HEK293 (cell line): ENCODE results near the gene RAD54L.
A peak's percentile ranks its signal among the peaks of the same experiment; 100 is the strongest.
"Not testable (repeated sequence)": the region's sequence is repeated elsewhere in the genome, so short reads cannot be mapped to it uniquely, and the experiment has no call there.

Source experiments
- CTCF ChIA-PET: fragments of 350-600 bp; formaldehyde crosslinking; extraction: SDS; loops from one replicate; lab custom pipeline; 2021; ENCODE audit warnings: antibody characterized with exemption; lab: Yijun Ruan, JAX
- POLR2A ChIA-PET: fragments of 300-600 bp; formaldehyde crosslinking; extraction: SDS; loops from one replicate; lab custom pipeline; 2020; ENCODE audit warnings: antibody characterized with exemption, inconsistent platforms; lab: Yijun Ruan, JAX
- H3K27ac ChIP-seq: fragments of 200-500 bp; sonication (Bioruptor generic); 2 replicates; pipeline ENCODE4 v1.5.1; 2014; ENCODE audit warnings: low read depth, low read length, control low read depth, inconsistent platforms; ENCODE audit errors: extremely low read depth
- H3K36me3 ChIP-seq, 2 experiments: fragments of 200-500 bp in 1 of 2; sonication (Bioruptor generic) in 1 of 2; 1 replicate in 1 of 2; 2 replicates in 1 of 2; pipeline ENCODE4 v1.5.1; 2014 to 2017; ENCODE audit warnings: inconsistent platforms in 2 of 2, low read length in 2 of 2; ENCODE audit not compliant: control insufficient read depth in 2 of 2, insufficient read depth in 1 of 2
- H3K4me1 ChIP-seq: fragments of 200-500 bp; sonication (Bioruptor generic); 2 replicates; pipeline ENCODE4 v1.5.1; 2014; ENCODE audit warnings: mild to moderate bottlenecking, low read length, inconsistent platforms; ENCODE audit not compliant: control insufficient read depth, insufficient read depth
- H3K4me3 ChIP-seq: 2 replicates; pipeline ENCODE4 v1.5.1; 2011; ENCODE audit warnings: low read depth, mild to moderate bottlenecking, control low read depth, low read length, moderate library complexity
- H3K9me3 ChIP-seq: fragments of 200-500 bp; sonication (Bioruptor generic); 2 replicates; pipeline ENCODE4 v1.5.1; 2014; ENCODE audit warnings: low read depth, low read length, inconsistent platforms; ENCODE audit not compliant: control insufficient read depth, insufficient read depth
- GLIS2 ChIP-seq: fragments of 450-650 bp; formaldehyde crosslinking; IDR thresholded peaks from 2 replicates; pipeline ENCODE4 v1.5.1; 2016; ENCODE audit warnings: missing biosample characterization, missing genetic modification characterization
- KLF1 ChIP-seq: fragments of 450-650 bp; formaldehyde crosslinking; IDR thresholded peaks from 2 replicates; pipeline ENCODE4 v1.5.1; 2016; ENCODE audit warnings: missing biosample characterization, missing genetic modification characterization
- MZF1 ChIP-seq: fragments of 450-650 bp; formaldehyde crosslinking; IDR thresholded peaks from 2 replicates; pipeline ENCODE4 v1.5.1; 2017; ENCODE audit warnings: missing biosample characterization, missing genetic modification characterization, borderline replicate concordance
- SP2 ChIP-seq: fragments of 450-650 bp; formaldehyde crosslinking; IDR thresholded peaks from 2 replicates; pipeline ENCODE4 v1.5.1; 2016; ENCODE audit warnings: missing biosample characterization, missing genetic modification characterization
- ZBTB20 ChIP-seq: fragments of 450-650 bp; formaldehyde crosslinking; IDR thresholded peaks from 2 replicates; pipeline ENCODE4 v1.5.1; 2016; ENCODE audit warnings: missing biosample characterization, missing genetic modification characterization
- ZBTB48 ChIP-seq: fragments of 450-650 bp; formaldehyde crosslinking; IDR thresholded peaks from 2 replicates; pipeline ENCODE4 v1.5.1; 2016; ENCODE audit warnings: missing biosample characterization, missing genetic modification characterization
- ZNF121 ChIP-seq: fragments of 450-650 bp; formaldehyde crosslinking; IDR thresholded peaks from 2 replicates; pipeline ENCODE4 v1.5.1; 2016; ENCODE audit warnings: missing biosample characterization, missing genetic modification characterization
- ZNF146 ChIP-seq: fragments of 450-650 bp; formaldehyde crosslinking; IDR thresholded peaks from 2 replicates; pipeline ENCODE4 v1.5.1; 2016; ENCODE audit warnings: missing biosample characterization, missing genetic modification characterization
- ZNF37A ChIP-seq: fragments of 450-650 bp; IDR thresholded peaks from 2 replicates; pipeline ENCODE4 v1.5.1; 2018; ENCODE audit warnings: missing biosample characterization, missing genetic modification characterization
- ZNF548 ChIP-seq: fragments of 450-650 bp; formaldehyde crosslinking; IDR thresholded peaks from 2 replicates; pipeline ENCODE4 v1.5.1; 2016; ENCODE audit warnings: missing biosample characterization, missing genetic modification characterization
- ZNF830 ChIP-seq: fragments of 450-650 bp; IDR thresholded peaks from 2 replicates; pipeline ENCODE4 v1.5.0; 2018; ENCODE audit warnings: missing biosample characterization, missing genetic modification characterization, low read depth, mild to moderate bottlenecking, moderate library complexity
- TF ChIP-seq, protein P1 (sequence below): fragments of 450-650 bp; formaldehyde crosslinking; IDR thresholded peaks from 2 replicates; pipeline ENCODE4 v1.5.1; 2016; ENCODE audit warnings: missing biosample characterization, missing genetic modification characterization

The RAD54L gene

DNA sequence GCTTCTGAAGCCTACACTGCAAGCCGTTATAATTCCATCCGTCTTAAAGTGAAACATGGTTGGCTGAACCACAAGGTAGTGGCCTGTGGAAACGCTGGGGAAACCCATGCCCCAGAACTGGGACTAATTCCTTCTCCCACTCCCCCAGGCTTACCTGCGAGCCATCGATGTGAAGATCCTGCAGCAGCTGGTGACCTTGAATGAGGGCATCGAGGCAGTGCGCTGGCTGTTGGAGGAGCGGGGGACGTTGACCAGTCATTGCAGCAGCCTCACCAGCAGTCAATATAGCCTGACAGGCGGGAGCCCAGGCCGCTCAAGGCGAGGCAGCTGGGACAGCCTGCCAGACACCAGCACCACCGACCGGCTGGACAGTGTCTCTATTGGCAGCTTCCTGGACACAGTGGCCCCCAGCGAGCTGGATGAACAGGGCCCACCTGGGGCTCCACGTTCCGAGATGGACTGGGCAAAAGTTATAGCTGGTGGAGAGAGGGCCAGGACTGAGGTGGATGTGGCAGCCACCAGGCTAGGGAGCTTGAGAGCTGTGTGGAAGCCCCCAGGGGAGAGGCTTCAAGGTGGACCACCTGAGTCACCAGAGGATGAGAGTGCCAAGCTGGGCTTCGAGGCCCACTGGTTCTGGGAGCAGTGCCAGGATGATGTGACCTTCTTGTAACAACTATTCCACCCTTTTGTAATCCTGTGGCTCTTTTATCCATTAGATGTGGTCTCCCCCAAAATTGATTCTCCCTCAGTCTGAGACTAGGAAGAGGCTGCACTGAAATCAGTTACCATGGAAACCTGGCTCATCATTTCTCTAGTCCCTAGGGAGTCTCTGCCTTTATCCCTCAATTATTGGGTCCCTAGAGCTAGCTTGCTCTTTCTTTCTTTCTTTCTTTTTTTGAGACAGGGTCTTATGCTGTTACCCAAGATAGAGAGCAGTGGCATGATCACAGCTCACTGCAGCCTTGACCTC is 27.7 kb upstream of the RAD54L start:
- Histone ChIP-seq H3K36me3 (peaks cover 0 to 6% of the 10 kb centered on the region in 2 experiments; a peak in 1 of 3 replicates), H3K4me3 (no peak overlapping the region), H3K9me3 (no peaks in the 10 kb centered on the region), H3K4me1 (no peaks in the 10 kb centered on the region), H3K27ac (no peak overlapping the region)
- ChIA-PET CTCF (interaction anchor here (0.6 to 6.2 kb wide), 4 partner anchors 15 to 184 kb away, joined by 7 to 70 read pairs (median 30); partner anchors contain the start of gene LURAP1), POLR2A (interaction anchor here (0.5 kb wide), 1 partner anchor 392 kb away, joined by 3 read pairs; no protein-coding TSS in a partner anchor)
- TF ChIP-seq GLIS2 (tag by site-specific recombination) = 0 out of 2 replicates have a peak, but pooled peaks have one; percentile 14
- TF ChIP-seq ZNF548 = no peak
- no peak for TF ChIP-seq ZNF830 (tag by site-specific recombination)
- peak; percentile 50; the same call in 1 of the 2 replicates for TF ChIP-seq ZBTB48 (tag by site-specific recombination)
- TF ChIP-seq, protein P1, sequence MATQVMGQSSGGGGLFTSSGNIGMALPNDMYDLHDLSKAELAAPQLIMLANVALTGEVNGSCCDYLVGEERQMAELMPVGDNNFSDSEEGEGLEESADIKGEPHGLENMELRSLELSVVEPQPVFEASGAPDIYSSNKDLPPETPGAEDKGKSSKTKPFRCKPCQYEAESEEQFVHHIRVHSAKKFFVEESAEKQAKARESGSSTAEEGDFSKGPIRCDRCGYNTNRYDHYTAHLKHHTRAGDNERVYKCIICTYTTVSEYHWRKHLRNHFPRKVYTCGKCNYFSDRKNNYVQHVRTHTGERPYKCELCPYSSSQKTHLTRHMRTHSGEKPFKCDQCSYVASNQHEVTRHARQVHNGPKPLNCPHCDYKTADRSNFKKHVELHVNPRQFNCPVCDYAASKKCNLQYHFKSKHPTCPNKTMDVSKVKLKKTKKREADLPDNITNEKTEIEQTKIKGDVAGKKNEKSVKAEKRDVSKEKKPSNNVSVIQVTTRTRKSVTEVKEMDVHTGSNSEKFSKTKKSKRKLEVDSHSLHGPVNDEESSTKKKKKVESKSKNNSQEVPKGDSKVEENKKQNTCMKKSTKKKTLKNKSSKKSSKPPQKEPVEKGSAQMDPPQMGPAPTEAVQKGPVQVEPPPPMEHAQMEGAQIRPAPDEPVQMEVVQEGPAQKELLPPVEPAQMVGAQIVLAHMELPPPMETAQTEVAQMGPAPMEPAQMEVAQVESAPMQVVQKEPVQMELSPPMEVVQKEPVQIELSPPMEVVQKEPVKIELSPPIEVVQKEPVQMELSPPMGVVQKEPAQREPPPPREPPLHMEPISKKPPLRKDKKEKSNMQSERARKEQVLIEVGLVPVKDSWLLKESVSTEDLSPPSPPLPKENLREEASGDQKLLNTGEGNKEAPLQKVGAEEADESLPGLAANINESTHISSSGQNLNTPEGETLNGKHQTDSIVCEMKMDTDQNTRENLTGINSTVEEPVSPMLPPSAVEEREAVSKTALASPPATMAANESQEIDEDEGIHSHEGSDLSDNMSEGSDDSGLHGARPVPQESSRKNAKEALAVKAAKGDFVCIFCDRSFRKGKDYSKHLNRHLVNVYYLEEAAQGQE = peak; percentile 18; the same call in 1 of the 2 replicates

DNA sequence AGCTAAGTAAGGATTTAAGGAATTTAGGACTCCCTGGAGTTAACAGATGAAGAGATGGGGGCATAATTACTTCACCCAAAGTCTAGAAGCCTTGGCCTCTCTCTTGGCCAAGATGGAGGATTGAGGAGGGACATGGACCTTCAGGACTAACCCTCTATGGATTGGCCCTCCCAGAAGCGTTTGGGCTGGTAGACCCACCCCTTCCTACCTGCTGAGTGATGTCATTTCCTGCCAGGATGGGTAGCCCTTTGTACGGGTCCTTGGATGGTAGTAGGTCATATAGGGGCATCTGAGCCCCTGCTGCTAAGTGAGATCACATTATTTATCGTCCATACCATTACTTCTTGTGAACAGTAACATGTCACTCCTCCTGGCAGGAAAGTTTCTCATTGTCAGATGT is 26.8 kb upstream of the RAD54L start:
- peaks cover 0 to 6% of the 10 kb centered on the region in 2 experiments; a peak in 1 of 3 replicates for H3K36me3 ChIP-seq
- no peaks in the 10 kb centered on the region for H3K4me1 ChIP-seq
- ChIA-PET POLR2A (no interaction called here), CTCF (interaction anchor here (1.3 to 6.2 kb wide), 4 partner anchors 12 to 185 kb away, joined by 3 to 70 read pairs (median 28); partner anchors contain the start of gene LURAP1)
- no peak overlapping the region for H3K4me3 ChIP-seq
- H3K27ac ChIP-seq = no peak overlapping the region
- TF ChIP-seq SP2 (tag by site-specific recombination) = peak; percentile 31; the same call in 1 of the 2 replicates
- no peak for TF ChIP-seq ZNF37A
- TF ChIP-seq KLF1 (tag by site-specific recombination) = no peak
- no peaks in the 10 kb centered on the region for H3K9me3 ChIP-seq

DNA sequence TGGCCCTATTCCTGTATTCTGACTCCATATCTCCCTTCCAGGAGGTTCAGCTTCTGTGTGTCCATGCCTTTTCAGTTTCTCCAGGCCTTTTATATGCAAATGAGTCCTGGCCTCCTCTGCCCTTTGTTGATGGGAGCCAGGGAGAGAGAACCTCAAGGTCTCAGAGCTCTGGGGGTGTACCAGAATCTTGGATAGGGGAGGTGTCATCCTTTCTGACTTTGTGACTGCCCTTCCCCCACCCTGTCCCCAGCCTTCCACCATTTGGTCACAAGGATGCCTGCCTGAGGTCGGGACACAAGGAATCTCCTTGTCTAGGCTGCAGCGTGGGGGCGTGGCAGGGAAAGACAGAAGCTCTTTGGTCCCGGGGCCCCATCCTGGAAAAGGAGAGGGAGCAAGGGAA is 25.8 kb upstream of the RAD54L start:
- H3K9me3 ChIP-seq = no peaks in the 10 kb centered on the region
- H3K27ac ChIP-seq = no peak overlapping the region
- ChIA-PET CTCF (interaction anchor here (0.7 to 6.2 kb wide), 6 partner anchors 11 to 186 kb away, joined by 3 to 70 read pairs (median 7); partner anchors contain the start of gene LURAP1), POLR2A (interaction anchor here (0.8 kb wide), 1 partner anchor 38 kb away, joined by 4 read pairs; no protein-coding TSS in a partner anchor)
- no peak overlapping the region for H3K4me3 ChIP-seq
- H3K4me1 ChIP-seq = no peaks in the 10 kb centered on the region
- TF ChIP-seq ZBTB20 (tag by site-specific recombination) (0 out of 2 replicates have a peak, but pooled peaks have one; percentile 41), ZNF146 (no peak), MZF1 (tag by site-specific recombination) (no peak)
- peaks cover 0 to 6% of the 10 kb centered on the region in 2 experiments; a peak in 1 of 3 replicates for H3K36me3 ChIP-seq

GRCh38 chr1:46223055-46223454 is 24.5 kb upstream of the RAD54L start:
- not testable (repeated sequence) for H3K4me1 ChIP-seq, H3K9me3 ChIP-seq, H3K36me3 ChIP-seq, H3K4me3 ChIP-seq, H3K27ac ChIP-seq
- POLR2A ChIA-PET = interaction anchor here (0.5 to 1.3 kb wide), 7 partner anchors 9 to 540 kb away, joined by 3 to 7 read pairs (median 3); partner anchors contain the start of genes PIK3R3 and RAD54L
- CTCF ChIA-PET = interaction anchor here (0.6 to 6.2 kb wide), 38 partner anchors 9 to 884 kb away, joined by 3 to 71 read pairs (median 6); partner anchors contain the start of genes LURAP1, NSUN4, P3R3URF and POMGNT1
- peak; percentile 34; the same call in 1 of the 2 replicates for TF ChIP-seq ZNF121
